GM18951 (cell line): Measurements from ENCODE around the gene C2CD4A.
A peak's percentile ranks its signal among the peaks of the same experiment; 100 is the strongest.

Source experiments
- POLR2A ChIP-seq: IDR thresholded peaks from 4 replicates; pipeline ENCODE4 v1.6.1; 2011; ENCODE audit warnings: mild to moderate bottlenecking; ENCODE audit not compliant: insufficient read length, insufficient read depth; ENCODE audit errors: extremely low read depth
- in situ Hi-C: fragments of 300-500 bp; cut with MboI; formaldehyde crosslinking; loops from one replicate; pipeline ENCODE4 v1.12.0; 2022; ENCODE audit warnings: low sequenced_read_pairs, mixed read lengths, inconsistent platforms; ENCODE audit not compliant: unreplicated experiment

C2CD4A gene

DNA sequence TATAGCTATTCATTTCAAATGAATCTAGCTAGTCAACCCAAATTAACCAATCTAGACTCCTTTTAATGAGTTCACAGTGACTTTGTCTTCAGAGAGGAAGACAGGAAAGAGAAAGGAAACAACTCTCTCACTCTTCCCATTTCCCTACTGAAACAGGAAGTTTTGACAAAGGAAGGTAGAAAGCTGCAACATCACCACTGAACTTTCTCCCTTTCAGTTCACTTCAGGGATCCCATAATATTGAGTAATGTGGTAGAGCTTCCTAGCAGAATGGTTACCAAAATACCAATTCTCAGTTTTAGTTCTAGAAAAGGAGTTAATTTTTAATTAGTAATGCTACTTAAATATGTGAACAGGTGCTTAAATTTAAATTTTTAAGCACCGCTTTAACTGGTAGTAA lies 14.1 kb upstream of the C2CD4A start:
- no peak for TF ChIP-seq POLR2A
- in situ Hi-C loops, result no loop called here

DNA sequence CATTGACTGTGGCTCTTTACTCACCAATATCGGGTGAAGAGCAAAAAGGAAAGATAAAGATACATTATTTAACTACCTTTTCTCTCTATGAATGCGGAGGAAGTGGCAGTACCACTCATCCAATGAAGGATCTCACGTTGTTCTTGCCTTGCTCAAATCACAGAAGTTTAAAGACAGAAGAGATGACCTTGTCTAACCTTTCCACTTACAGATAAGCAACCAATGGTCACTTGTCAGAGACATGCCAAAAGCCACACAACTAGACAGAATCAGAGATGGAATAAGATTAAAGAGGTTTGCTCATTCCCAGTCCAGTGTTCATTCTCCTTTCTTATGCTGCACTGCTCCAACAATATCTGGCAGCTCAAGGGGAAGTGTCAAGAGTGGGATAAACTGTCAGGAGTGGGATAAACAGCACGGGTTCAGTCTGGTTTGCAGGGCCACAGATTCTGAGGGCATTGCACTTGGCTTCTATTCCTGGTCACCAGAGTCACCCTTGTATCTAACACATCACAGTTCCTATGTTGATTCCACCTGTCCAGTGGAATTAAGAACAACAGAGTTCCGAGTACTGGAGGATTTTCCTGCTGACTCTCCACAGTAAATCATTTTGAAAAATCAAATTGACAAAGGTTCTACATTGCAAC lies 13.2 kb upstream of the C2CD4A start:
- TF ChIP-seq POLR2A, result no peak
- in situ Hi-C loops, result no loop called here

DNA sequence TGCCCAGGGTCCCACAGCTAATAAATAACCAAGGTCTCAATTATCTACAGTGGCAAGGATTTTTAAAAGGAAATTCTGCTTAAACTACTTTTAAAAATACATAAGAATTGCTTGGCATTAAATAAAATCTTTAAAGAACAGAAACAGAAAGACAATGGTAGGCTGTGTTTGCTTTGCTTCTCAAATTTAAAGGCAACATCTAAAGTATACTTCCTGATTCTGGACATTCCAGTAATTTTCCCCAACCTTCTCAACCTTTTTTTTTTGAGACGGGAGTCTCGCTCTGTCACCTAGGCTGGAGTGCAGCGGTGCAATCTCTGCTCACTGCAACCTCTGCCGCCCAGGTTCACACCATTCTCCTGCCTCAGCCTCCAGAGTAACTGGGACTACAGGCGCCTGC lies 11.8 kb upstream of the C2CD4A start:
- TF ChIP-seq POLR2A, result no peak
- in situ Hi-C loops, result no loop called here

DNA sequence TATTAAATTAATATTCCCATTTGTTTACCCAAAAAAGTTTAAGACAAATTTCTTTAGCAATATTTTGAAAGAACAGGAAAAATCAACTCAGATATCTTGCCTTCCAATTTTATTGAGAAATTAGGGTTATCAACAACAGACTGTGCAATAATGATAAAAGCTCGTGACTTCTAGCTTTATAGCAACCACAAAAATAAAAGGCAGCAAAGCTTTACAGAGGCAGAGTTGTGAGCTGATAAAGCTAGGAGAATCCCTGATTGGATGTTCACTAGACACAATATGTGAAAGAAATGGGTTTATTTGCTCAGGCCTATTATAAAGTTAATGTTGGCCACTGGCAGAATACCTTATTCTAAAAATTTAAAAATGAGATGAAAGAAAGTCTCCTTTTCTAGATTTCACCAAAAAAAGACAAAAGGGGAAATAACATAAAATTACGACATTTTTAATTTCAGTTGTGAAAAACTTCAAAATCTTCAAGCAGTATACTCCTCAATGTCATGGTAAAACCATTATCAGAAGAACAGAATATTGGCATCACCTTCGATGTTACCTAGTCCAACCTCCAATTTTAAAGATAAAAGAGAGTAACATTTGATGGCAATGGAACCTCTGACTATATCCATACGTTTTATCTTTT lies 9.3 kb upstream of the C2CD4A start:
- TF ChIP-seq POLR2A, result no peak
- in situ Hi-C loops, result no loop called here

GRCh38 chr15:62058327-62059028 lies 8.3 kb upstream of the C2CD4A start:
- in situ Hi-C loops, result no loop called here
- TF ChIP-seq POLR2A, result no peak

GRCh38 chr15:62059108-62059815 lies 7.5 kb upstream of the C2CD4A start:
- no peak for TF ChIP-seq POLR2A
- in situ Hi-C loops, result no loop called here

- TF ChIP-seq POLR2A, result no peak
- in situ Hi-C loops, result no loop called here
Measured at GRCh38 chr15:62059816-62060112, 7.0 kb upstream of the C2CD4A start.

- peak; percentile 90 for TF ChIP-seq POLR2A
- in situ Hi-C loops, result no loop called here
Measured at GRCh38 chr15:62060113-62060895, 6.5 kb upstream of the C2CD4A start, which contains the start of gene VPS13C. Gene VPS13C, minus strand, starts transcription at chr15:62060447. Its CDS starts 73 bp downstream, at chr15:62060374.

DNA sequence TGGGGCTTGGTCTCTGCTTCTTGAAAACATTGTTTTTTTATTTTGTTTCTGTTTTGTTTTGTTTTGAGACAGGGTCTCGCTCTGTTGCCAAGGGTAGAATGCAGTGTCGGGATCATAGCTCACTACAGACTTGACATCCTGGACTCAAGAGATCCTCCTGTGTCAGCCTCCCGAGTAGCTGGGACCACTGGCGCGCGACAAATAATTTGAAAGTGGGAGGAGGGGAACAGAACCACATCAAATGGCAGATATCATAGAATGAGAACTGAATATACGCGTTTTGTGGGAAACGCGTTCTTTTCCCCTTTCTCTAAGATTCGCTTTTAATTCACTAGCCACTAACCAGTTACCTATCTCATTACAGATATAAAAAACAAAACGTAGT lies 5.9 kb upstream of the C2CD4A start:
- in situ Hi-C loops, result no loop called here
- TF ChIP-seq POLR2A, result no peak

GRCh38 chr15:62063825-62064635 lies 2.7 kb upstream of the C2CD4A start:
- no peak for TF ChIP-seq POLR2A
- in situ Hi-C loops, result no loop called here

DNA sequence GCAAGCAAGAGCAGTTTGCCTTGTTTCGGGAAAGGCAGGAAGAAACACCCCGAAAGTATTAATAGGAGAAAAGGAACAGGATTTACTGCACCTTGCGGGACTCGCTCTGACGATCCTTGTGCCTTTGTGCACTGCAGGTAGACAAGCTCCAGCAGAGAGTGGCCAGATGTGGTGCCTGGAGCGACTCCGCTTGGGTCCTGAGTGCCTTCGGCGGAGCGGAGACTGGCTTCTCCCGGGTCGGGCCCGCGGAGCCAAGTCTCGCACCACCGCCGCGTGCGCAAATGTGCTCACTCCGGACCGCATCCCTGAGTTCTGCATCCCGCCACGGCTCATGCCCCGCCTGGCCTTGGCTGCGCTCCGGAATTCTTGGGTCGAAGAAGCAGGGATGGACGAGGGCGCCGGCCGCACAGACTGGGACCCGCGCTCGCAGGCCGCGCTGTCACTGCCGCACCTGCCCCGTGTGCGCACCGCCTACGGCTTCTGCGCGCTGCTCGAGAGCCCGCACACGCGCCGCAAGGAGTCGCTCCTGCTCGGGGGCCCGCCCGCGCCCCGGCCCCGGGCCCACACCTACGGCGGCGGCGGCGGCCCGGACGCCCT lies 769 bp downstream of the C2CD4A start:
- in situ Hi-C loops, result loop anchor here (5.0 kb wide), 1 partner anchor 200 kb away; no protein-coding TSS in a partner anchor
- TF ChIP-seq POLR2A, result no peak
